ENCODE measurements around the gene FCER2.

FCER2 gene

DNA sequence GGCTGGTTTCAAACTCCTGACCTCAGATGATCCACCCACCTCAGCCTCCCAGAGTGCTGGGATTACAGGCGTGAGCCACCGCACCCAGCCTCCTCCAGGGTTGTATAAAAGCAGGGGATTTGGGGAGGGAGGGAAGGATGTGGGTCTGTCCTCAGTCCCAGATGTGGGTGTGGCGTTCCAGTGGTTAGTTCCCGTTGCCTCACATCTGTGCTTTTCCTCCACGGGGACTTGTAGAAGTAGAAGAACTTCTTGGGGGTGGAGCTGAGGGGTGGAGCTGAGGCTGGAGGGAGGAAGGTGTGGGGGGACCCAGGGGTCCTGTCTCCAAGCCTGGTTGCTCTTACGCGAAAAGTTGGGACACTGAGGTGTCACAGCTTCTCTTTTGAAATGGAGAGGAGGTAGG, 25.6 kb downstream of the FCER2 start:
- DNase-seq, result peak; percentile 73

DNA sequence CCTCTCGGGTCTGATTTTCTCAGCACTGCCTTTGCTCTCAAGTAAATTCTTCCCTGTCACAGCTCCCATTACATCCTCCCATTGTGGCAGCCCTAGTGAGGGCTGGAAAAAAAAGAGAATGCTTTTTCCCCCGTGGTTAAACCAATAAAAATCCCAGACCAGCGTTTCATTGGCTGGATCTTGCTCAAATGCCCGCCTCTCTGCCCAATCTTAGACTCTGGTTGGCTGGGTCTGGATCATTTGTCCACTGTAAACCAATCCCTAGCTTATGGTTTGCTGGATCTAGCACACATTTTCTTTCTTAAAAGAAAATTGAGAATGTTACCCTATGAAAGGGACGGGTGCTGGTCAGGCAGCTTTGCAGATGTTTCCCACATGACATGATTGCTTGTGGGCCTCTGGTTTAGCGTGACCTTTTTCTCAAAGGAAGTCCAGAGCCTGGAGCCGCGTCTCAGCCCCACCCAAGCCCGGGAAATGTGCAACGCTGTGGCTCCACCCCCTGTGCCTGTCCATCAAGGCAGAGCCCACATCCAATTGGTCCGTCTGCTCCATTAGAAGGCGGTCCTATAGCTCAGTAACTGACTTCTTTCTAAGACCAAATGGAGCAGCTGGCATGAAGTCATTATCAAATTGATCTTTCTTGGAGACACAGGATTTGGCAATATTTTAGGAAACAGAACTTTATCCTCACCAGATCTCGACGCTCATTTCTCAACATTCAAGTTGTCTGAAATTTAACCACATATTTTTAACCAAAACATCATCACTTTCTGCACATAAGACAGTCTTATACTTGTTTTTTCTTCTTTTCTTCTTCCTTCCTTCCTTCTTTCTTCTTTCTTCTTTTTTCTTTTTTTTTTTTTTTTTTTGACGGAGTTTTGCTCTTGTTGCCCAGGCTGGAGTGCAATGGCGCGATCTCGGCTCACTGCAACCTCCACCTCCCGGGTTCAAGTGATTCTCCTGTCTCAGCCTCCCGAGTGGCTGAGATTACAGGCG, 27.6 kb downstream of the FCER2 start:
- peak; percentile 92 for DNase-seq

DNA sequence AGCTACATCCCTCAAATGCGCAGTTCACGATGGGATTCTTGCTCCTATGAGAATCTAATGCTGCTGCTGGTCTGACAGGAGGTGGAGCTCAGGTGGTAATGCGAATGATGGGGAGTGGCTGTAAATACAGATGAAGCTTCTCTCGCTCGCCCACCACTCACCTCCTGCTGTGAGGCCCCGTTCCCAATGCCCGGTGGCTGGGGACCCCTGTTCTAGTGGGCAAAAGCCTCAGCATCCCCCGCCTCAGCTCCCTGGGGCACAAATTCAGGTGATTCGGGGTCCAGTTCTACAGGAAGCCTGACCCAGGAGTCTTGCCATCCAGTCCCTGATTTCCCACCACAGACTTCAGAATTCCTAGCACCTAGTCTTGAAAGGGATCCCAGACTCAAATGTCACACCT, 29.4 kb downstream of the FCER2 start:
- no peak for DNase-seq

DNA sequence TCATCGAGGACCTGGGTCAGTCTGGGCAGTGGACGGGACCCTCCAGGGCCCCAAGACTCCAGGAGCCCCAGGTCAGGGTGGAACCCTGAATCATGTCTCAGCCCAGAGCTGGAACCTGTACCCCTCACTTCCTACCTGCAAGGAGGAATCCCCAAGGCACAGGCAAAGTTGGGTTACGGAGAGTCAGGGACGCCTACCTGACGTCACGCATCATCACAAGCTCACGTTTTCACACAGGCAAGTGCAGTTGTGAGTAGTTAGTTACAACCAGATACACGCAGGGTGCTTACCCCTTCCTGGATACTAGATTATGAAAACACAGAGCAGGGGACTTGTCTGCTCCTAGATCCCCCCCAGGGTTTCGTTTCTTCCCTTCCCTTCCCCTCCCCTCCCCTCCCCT, 31.1 kb downstream of the FCER2 start:
- no peak for DNase-seq

DNA sequence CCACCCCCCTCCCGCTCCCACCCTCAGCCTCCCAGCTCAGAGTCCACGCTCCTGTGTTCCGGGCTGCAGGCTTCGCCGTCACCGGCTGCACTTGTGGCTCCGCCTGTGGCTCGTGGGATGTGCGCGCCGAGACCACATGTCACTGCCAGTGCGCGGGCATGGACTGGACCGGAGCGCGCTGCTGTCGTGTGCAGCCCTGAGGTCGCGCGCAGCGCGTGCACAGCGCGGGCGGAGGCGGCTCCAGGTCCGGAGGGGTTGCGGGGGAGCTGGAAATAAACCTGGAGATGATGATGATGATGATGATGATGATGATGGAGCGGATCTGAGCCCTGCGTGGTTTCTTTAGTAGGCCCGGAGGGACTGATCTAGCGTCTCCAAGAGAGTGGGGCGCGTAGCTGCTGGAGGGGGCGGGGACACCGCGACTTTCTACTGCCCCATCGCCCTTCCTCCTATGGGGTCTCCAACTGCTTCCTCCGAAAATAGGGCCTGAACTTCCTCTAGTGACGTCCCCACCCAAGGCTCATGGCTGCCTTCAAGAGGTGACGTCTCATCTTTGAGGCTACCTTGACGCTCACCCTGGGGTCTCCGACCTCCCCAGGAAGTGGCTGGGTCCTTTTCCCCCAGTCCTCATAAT, 31.7 kb downstream of the FCER2 start:
- peak; percentile 58 for DNase-seq

DNA sequence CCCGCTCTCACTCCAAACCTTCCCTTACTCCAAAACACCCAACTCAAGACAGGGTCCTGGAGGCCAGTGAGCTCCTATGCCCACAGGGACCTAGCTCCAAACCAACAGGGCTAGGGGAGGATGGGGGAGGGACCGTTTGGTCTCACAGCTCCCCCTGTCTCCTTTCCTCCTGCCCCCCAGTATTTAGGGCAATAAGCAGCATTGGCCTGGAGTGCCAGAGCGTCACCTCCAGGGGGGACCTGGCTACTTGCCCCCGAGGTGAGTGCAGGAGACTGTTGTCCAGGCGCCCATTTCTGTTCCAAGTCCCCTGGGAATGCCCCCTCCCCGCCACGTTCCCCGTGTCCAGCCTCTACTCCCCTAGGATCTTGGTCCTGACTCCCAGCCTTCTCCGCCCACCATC, 32.3 kb downstream of the FCER2 start:
- DNase-seq, result no peak

DNA sequence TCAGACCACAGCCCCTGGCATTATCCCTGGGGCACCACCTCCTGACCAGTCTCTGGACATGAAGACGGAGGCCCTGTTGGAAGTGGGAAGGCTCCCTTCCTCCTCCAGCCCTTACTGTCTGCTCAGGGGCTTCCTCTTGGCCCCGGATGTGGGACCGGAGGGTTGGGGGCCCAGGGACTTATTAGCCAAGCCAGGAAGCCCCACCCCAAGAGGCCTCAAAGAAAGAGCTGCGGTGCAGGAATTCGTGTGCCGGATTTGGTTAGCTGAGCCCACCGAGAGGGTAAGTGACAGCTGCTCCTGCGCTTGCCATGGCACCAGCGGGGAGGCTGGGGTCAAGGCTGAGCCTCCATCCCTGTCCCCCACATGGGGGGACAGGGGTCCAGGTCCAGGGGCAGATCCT, 33.1 kb downstream of the FCER2 start, which contains the start of gene RETN:
RETN (plus strand) TSS at position 208 of the 400 bp plus-strand sequence. CDS start 278 bp downstream, outside the sequence.
- DNase-seq, result no peak

DNA sequence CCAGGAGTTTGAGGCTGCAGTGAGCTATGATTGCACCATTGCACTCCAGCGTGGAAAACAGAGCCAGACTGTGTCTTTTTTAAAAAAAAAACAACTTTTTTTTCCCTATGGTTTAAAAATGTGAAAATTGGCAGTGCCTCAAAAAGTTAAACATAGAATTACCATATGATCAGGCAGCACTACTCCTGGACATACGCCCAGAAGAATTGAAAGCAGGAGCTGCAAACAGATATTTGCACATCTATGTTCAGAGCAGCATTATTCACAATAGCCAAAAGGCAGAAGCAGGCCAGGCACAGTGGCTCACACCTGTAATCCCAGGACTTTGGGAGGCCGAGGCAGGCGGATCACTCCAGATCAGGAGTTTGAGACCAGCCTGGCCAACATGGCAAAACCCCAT, 36.9 kb downstream of the FCER2 start:
- DNase-seq, result no peak

DNA sequence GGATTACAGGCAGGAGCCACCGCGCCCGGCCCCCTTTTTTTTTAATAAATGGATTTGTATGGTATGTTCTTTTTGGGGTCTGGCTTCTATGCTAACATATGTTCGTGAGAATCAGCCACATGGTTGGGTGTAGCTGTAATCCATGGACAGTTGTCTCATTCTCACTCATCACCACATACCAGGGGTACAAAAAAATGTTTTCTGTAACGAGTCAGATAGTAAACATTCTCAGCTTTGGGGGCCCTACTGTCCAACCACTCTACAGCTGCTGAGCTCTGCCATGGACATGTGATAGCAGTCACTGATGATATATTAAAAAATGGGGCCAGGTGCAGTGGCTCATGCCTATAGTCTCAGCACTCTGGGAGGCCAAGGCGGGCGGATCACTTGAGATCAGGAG, 38.2 kb downstream of the FCER2 start:
- DNase-seq, result no peak

DNA sequence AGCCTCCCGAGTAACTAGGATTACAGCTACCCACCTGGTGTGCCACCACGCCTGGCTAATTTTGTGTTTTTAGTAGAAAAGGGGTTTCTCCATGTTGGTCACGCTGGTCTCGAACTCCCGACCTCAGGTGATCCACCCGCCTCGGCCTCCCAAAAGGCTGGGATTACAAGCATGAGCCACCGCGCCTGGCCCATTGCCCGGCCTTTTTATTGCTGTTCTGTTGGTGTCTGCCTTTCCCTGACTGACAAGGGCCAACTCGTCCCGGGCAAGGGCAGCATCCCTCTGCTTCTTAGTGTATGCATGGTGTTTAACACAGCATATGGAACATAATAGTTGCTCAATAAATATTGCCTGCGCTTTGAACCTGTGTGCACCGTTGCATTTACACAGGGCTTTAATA, 39.3 kb downstream of the FCER2 start:
- DNase-seq, result no peak

DNA sequence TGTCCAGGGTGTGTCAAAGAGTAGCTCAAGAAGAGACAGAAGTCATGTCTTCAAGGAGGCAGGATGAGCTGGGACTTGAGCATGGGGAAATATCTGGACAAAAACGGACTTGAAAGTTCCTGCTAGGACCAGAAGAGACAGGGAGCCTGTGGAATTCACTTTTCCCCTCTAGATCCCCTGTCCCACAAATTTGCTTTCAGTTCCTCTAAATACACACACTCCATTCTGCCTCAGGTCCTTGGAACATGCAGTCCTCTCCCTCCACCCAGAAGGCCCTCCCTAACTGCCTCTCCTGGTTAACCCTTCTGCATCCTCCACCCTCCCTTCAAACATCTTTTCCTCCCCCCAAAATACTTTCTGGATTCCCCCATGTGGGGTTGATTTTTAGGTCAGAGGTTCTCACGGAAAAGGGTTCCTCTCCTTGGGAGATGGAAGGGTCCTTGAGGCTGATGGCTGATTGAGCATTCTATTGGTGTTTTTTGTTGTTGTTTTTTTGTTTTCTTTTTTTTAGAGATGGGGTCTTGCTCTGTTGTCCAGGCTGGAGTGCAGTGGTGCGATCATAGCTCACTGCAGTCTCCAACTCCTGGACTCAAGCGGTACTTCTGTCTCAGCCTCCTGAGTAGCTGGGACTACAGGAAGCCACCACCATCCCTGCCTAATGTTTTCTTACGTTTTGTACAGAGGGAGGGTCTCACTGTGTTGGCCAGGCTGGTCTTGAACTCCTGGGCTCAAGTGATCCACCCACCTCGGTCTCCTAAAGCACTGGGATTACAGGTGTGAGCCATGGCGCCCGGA, 40.0 kb downstream of the FCER2 start:
- no peak for DNase-seq

DNA sequence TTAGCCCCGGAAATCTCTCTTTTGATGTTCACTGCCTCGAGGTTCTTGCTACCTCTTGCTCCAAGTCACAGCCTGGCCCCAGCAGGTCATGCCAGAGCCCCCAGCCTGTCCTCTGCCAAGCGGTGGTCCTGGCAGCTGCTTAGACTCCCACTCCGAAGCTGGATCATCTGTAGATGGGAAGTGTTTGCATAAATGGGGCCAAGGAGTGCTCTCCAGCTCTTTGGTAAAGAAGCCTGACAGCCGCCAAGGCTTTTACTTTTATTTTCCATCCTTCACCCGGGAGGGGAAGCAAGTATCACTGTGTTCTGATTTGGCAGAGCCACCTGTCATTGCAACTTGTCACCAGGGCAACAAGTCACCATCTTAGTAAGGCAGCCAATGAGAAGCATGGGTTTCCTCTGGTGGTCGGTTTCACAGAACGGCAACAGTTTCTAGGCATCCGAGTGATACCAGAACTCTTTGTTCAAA, 43.7 kb downstream of the FCER2 start:
- peak; percentile 42 for DNase-seq

DNA sequence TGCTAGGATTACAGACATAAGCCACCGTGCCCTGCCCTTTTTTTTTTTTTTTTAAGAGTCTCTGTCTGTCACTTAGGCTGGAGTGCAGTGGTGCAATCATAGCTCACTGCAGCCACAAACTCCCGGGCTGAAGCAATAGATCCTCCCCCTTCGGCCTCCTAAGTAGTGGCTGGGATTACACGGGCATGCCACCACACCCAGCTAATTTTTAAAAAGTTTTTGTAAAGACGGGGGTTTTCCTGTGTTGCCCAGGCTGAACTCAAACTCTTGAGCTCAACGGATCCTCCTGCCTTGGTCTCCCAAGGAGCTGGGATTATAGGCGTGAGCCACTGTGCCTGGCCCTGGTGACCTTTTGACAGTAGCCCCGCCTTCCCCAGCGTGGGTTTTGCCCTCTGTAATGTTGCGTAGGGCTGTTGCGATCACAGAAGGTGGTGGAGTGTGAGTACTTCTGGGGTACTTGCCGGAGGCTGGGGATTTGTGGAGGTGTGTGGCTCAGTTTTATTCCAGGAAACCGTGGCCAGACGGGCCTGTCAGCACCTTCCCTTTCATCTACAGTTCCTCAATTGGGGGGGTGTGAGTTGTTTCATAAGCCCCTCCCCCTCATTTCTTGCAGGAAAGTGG, 44.7 kb downstream of the FCER2 start:
- peak; percentile 72 for DNase-seq

DNA sequence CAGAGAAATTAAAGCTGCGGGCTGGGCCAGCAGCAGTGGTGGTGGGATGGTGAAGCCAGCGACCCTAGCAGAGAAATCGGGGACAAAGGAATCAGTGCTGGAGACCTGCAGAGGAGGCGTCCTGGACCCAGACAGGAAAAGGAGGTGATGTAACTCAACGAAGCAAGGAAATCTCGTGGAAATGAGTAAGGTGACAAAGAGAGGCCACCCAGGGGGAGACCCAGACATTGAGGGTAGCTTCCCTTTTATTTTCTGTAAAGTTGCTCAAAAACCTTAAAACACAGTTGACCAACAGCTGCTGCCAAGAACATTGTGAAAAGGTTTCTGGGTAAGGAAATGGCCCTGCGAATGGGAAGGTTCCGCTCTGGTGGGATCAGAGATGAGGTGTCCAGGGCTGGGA, 46.4 kb downstream of the FCER2 start:
- DNase-seq, result peak; percentile 46

DNA sequence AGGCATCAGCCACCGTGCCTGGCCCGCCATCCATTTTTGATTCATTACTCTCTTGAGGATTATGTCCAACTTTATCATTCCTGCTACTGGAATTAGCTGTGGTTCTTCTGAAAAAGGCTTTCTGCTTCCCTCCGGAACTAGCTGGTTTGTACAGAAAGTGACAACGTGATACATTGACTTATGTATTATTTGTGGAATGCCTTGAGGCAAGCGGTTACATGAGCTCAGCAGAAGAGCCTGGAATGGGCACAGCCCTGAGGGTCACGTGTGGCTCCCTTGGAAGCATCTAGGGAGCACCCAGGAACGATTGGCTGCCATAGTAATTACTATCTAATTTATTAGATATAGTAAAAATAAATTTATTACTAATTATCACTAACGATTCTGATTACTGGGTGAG, 47.5 kb downstream of the FCER2 start:
- DNase-seq, result no peak

DNA sequence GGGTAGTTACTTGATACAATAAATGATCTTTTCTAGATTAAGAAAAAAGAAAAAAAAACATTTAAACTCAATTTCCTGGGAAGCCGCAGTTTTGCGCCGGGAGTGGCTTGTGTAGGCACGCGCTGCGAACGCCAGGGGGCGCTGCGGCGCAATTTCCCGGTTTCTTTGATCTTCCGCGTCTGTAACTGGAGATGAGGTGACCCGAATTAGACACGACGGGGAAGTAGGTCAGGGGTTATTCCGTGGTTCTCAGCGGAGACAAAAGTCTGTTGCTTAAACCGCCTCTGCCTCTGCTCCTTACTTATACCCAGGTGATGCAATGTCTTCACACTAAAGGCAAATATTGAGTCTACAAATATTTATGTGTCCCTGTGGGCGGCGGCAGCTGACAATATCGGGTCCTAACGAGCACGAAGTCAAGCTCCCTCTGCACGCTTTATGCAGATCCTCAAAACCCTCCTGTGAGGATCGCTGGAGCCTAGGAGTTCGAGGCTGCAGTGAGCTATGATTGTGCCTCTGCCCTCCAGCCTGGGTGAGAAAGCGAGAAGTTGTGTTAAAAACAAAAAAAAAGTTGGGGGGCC, 49.8 kb downstream of the FCER2 start:
- DNase-seq, result peak; percentile 93

DNA sequence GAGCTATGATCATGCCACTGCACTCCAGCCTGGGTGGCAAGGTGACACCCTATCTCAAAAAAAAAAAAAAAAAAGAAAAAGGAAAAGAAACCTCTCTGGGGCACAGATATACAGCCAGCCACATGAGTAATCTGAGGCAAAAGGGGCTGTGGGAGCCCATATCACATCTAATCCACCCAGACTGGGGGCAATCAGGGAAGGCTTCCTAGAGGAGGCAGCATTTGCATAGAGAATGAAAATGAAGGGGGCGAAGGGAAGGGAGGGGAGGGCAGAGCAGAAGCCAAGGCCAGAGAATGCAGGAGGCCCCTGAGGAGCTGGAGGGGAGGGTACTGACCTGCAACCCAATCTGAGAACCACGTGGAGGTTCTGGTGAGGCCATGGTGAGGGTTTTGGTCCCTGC, 51.8 kb downstream of the FCER2 start:
- no peak for DNase-seq

DNA sequence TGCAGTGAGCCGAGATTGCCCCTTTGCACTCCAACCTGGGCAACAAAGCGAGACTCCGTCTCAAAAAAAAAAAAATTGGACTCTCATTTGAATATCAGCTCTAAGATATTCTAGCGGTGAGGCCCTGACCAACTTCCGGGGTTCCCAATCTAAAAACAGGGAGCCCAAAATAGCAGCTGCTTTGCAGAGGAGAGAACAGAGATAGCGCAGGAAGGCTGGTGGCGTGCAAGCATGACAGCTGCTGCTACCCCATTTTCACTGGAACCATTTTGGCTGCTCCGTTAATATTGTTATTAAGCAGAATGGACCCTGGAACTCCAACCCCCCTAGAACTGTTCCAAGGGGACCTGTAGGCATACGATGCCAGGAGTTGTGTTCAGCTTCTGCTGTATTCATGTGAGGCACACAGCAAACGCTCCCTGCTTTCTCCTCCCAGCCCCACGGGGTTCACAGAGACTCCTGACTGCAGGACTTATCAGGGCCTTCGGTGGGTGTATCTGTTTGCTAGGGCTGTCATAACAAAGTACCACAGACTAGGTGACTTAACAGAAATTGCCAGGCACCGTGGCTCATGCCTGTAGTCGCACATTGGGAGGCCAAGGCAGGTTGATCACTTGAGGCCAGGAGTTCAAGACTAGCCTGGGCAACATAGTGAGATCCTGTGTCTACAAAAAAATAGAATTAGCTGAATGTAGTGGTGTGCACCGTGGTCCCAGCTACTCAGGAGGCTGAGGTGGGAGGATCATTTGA, 53.5 kb downstream of the FCER2 start:
- DNase-seq, result peak; percentile 48

DNA sequence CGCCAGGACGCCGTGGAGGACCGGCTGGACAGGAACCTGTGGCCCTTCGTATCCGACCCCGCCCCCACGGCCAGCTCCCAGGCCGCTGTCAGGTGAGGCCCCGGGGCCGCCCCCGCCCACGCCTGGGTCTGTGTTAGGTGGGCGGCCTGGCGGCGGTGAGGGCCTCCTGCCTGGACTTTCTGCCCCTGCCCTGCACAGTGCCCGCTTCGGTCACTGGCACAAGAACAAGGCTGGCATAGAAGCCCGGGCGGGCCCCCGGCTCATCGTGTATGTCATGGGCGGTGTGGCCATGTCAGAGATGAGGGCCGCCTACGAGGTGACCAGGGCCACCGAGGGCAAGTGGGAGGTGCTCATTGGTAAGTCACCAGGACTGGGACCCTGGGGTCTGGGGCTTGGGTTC, 54.8 kb downstream of the FCER2 start:
- no peak for DNase-seq

DNA sequence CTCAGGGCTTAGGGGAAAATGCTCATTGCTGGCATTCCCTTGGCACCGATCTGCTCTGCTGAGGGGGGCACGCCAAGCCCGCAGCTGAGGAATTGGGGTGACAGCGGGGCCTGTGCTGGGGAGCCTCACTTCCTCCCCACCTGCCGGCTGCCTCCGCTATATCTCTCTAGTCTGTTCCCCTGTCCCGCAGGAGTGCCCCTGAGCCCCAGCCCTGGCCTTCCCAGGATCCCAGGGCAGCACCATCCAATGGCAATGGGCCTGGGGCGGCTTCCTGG, 55.6 kb downstream of the FCER2 start:
- no peak for DNase-seq

DNA sequence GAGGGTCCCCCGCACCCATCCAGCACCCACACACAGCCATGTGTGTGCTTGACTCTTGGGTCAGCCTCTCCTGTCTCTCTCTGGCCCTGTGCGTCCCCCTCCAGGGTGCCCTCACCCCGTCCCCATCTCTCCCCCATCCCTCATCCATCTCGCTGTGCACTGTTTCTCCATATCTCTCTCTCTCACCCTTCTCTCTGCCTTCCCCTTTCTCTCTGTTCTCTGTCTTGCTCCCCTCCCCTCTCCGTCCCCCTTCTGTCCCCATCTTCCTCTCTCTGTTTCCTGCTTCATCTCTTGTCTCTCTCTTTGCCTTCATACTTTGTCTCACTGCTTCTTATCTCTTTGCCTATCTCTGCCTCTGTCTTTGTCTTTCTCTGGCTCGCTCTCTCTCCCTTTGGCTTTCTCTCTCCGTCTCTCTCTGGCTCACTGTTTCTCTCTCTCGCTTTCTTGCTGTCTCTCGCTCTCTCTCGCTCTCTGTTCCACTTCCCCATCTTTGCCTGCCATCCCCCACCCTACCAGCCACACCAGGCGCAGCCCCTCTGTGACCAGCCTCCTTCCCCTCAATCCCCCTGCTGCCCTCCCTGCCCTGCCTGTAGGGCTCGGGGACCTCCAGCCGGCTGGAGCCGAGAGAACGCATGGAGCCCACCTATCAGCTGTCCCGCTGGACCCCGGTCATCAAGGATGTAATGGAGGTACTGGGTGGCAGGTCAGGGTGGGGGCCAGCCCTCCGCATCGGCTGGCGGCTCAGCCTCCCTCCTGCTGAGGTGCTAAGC, 56.1 kb downstream of the FCER2 start:
- no peak for DNase-seq

Measured in hematopoietic multipotent progenitor cell treated with erythropoietin and hydrocortisone succinate and interleukin-3 and kit ligand, for 4 days (in vitro differentiated cells).